HG03558 (cell line): ENCODE results near the gene PNMA8C.
"Not testable (repeated sequence)": the region's sequence is repeated elsewhere in the genome, so short reads cannot be mapped to it uniquely, and the experiment has no call there.

ENCODE experiments used
- ATAC-seq: cut with Tn5 transposase; IDR thresholded peaks from one replicate; pipeline ENCODE4 v1.9.1; 2021; ENCODE audit warnings: moderate number of reproducible peaks; ENCODE audit not compliant: unreplicated experiment; ENCODE audit errors: extremely low read depth

PNMA8C gene

DNA sequence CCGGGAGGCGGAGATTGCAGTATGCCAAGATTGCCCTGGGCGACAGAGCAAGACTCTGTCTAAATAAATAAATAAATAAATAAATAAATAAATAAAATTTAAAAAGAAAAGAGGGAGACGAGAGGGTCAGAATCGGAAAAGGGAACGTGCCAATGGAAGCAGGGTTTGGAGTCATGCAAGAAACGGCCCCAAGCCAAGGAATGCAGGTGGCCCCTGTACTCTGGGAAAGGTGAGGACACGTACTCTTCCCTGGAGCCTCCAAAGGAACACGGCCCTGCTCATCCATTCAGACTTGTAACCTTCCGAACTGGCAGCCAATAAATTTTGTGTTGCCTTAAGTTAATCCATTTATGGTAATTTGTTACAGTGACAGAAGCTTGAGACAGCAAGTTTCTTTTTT lies 19.9 kb upstream of the PNMA8C start:
- ATAC-seq, result no peak

DNA sequence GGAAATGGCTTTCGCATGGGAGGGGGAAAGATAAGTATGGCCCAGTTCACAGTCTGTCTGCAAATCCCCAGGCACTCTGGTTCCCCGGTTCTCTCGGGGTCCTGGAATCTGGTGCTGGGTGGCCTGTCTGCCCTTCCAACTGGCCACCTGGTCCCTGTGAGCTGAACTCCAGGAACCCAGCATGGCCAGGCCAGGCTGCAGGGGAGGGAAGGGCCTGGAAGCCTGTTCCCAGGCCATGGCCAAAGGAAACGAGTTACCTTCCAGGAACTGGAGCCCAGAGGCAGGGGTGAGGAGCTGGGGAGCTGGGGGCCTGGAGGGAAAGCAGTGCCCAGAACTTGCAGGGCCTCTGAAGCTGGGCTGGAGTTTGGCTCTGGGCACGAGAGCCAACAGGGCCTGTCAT lies 19.1 kb upstream of the PNMA8C start:
- ATAC-seq, result no peak

DNA sequence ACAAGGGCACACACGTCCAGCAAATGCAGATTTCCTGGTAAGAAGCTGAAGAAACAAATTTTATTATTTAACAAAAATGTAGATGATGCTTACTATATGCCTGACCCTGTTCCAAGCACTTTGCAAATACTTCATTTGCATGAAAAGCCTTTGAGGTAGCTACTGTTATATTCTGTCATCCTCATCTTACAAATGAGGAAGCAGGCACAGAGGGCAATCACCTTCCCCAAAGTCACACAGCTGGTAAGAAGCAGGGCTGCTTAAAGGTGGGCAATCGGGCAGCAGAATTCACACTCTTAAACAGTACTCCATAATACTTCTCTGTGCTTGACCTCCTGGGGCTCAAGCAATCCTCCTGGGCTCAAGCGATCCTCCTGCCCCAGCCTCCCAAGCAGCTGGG lies 18.3 kb upstream of the PNMA8C start:
- ATAC-seq, result no peak

DNA sequence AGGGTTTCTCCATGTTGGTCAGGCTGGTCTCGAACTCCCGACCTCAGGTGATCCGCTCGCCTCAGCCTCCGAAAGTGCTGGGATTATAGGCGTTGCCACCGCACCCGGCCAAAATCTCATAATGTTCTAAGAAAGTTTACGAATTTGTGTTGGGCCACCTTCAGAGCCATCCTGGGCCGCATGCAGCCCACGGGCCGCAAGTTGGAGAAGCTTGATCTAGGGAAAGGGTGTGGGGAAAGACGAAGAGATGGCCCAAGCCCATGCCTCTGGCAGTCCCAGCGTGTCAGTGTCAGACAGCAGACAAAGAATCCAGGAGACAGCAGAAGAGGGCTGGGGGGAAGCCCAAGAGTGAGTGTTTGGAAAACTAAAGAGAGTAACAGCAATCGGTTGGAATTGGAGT lies 17.3 kb upstream of the PNMA8C start:
- no peak for ATAC-seq

DNA sequence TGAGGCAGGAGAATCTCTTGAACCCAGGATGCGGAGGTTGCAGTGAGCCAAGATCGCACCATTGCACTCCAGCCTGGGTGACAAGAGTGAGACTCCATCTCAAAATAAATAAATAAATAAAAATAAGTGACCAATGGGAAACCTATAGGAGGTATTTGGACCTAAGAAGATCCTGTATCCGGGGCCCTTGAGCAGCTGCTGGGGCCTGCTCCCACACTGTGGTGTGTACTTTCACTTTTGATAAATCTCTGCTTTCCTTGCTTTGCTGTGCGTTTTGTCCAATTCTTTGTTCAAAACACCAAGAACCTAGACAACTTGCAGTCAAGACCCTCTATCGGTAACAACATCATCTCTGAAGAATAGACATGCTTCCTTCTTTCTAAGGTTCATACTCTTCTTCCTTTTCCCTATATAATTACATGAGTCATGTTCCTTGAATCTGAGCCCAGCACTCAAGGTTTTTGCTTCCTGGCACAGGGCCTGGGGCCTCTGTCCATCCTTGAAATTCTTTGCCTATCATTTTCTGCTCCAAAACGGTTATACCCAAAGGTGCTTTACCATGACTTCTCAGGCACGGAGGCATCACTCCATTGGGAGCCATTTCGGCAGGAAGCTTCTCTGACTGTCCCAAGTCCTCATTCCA lies 14.2 kb upstream of the PNMA8C start:
- ATAC-seq, result no peak

DNA sequence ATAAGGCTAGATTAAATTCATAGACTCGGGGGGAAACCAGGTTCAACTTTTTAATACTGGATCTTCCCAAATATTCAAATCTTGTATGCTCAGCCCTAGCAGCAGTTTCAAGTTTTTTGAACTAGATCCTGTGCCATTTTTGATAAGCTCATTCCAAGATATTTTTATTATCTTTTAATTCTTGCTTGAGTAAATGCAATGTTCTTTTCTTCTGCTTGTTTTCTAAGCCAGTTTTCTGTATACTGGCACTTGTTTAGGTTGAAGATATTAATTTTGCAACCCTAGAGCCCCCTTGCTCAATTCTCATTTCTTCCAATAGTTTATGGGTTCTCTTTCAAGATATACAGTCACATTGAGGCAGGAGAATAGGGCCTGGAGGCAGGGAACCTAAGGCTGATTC lies 13.1 kb upstream of the PNMA8C start:
- ATAC-seq, result no peak

DNA sequence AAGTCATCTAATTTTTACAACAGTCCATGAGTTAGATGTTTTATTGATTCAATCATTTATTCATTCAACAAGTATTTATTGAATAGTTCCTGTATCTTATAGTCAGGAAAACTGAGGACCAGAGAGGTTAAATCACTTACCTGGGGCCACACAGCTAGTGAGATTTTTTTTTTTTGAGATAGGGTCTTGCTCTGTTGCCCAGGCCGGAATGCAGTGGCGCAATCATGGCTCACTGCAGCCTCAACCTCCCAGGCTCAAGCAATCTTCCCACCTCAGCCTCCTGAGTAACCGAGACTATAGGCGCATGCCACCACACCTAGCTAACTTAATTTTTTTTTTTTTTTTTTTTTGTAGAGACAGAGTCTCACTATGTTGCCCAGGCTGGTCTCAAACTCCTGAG lies 7.0 kb upstream of the PNMA8C start:
- ATAC-seq, result not testable (repeated sequence)

DNA sequence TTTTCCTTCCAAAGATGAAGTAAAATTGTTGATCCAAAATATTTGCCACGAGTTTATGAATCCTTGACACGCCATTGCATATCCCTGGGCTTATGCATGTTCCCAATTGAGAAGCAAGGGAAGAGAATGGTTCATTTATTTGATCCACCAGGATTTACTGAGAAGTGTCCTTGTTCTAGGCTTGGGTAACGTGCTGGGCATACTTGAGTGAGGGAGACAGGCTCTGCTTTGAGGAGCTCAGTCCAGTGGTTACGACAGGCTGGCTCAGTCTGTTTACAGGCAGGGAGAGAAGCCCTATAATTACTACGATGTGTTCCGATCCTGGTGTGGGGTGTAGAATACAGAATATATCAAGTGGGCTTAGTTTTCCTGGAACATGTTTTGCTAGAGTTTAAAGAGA lies 6.3 kb upstream of the PNMA8C start:
- no peak for ATAC-seq

DNA sequence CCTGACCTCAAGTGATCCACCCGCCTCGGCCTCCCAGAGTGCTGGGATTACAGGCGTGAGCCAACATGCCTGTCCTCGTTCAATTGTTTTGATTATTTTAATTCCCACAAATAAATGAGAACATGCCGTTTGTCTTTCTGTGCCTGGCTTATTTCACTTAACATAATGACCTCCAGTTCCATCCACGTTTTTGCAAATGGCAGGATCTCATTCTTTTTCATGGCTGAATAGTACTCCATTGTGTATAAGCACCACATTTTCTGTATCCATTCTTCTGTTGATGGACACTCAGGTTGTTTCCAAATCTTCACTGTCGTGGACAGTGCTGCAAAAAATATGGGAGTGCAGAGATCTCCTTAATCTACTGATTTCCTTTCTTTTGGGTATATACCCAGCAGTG lies 4.7 kb upstream of the PNMA8C start:
- not testable (repeated sequence) for ATAC-seq

DNA sequence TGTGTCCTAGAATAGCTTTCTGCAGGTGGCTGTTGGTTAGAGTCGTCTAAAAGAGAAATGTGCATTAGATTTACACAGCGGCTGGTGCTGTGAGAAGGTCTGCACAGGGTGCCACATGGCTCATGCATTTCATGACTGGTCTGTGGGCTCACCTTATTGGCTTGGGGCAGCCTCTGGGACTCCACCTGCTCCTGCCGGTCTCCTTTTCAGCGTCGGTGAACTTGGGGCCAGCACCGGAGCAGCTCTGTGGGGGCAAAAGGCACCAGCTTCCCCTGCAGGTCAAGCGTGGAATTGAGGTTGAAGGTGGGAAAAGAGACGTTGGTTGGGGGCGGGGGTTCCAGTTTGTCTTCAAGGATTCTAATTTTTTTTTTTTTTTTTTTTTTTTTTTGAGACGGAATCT lies 3.1 kb upstream of the PNMA8C start:
- ATAC-seq, result no peak

DNA sequence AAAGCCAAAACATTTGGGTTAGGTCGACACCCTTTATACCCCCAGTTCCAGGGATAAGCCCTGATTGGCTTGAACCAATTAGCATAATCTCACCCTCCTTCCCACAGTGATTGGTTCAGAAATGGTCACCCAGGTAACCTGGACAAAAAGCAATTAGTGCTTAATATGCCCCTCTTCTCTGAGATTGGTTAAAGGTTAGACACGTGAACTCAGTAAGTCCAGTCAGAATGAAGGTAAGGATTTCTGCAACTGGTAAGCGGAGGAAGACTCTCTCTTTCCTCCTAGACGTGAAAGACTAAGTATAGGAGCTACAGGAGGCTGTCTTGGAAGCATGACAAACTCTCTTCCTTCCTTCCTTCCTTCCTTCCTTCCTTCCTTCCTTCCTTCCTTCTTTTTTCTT lies 1.3 kb upstream of the PNMA8C start:
- ATAC-seq, result no peak

DNA sequence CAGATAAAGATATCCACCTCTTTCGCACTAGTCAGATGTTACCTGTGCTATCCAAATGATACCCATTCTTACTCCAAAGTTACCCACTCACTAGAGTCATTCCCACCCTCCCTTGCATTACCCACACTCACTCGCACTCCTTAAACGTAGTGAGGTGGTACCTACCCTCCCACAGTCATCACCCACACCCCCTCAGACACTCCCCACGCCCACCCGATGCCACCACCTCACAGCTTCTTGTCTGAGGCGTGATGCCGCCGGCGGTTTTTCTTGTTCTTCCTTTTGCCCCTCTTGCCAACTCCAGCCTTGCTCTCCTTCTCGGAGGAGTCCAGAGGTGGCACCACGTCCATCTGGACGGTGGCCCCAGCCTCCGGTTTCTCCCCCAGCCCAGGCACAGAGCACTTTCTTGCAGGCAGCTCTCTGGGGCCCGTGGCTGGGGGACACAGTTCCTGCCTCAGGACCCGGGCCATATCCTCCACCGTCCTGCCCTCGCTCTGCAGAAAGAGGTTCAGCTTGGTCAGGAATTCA lies 1.2 kb downstream of the PNMA8C start:
- no peak for ATAC-seq

DNA sequence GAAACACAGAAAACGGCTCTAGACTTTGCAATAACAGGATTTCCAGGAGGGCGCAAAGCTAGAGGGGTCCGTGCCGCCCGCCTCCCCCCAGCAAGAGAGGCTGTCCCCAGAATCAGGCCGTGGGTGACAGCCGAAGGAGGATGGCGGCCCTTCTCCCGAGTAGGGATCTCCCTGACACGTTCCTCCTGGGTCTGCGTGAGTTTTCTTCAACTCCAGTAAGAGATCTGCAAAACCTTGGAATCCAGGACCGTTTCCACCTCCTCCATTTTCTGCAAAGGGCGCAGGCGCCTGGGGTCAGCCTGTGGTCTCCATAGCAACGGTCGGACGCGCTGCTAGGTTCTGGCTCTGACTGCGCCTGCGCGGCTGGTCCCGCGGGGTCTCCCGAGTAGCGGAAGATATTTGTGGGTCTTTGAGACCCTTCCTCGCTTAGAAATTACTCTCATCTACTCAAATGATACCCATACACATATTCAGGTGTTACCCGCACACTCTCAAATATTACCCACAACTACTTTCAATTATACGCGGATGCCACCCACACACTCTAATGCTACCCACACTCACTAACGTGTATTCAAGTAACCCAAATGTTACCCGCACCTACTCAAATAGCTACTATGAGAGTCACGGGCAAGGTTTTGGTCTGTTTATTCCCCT lies 2.1 kb downstream of the PNMA8C start:
- ATAC-seq, result no peak

DNA sequence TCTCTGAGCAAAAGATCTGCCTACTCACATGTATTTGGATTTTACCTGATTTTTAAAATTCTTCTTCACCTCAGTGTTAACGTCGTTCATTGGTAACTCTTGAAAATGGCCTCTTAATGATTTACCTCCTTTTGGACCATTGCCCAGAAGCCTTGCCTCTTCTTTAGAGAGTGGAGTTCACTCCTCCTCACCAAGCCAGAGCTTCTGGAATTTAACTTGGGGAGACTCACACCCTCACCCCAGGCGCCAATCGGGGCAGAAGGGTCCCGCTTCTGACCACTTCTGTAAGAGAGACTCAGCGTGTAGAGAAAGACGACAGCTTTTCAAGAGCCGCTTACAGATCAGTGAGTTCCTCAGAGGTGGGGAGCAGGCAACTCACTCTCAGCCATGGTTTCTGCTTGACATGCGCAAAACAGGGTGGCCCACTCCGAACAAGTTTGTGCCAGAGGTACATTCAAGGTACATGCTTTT lies 2.7 kb downstream of the PNMA8C start:
- ATAC-seq, result no peak

DNA sequence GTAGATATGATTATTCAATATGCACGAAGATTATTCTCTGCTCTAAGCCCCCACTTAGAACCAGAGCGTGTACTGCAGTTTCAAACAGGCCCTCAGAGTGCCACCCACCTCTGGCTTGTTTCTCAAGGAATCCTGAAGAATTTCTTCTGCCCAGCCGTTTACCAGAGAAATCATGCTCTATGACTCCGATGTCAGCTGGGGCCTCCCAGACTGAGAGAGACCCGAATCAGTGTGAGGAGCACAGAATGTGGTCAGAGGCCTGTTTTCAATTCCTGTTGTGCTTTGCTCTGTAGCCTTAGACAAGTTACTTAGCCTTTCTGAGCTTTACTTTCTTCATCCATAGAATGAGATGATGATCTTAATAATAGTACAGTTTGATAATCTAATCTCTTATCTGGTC lies 5.5 kb downstream of the PNMA8C start:
- ATAC-seq, result no peak

DNA sequence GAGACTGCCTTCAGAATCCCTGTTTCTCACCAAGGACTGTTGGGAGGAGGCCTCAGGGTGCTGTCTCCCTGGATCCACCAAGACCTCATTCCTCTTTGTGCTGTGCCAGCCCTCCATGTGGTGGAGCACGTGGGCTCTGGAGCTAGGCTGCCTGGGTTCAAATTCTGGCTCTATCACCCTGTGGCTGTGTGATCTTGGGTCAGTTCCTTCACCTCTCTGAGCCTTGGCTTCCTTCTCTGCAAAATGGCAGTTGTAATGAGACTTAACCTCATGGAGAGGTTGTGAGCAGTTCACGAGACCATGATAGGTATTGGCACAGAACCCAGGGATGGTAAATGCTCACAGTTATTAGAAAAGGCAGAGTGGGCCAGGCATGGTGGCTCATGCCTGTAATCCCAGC lies 6.4 kb downstream of the PNMA8C start:
- no peak for ATAC-seq

DNA sequence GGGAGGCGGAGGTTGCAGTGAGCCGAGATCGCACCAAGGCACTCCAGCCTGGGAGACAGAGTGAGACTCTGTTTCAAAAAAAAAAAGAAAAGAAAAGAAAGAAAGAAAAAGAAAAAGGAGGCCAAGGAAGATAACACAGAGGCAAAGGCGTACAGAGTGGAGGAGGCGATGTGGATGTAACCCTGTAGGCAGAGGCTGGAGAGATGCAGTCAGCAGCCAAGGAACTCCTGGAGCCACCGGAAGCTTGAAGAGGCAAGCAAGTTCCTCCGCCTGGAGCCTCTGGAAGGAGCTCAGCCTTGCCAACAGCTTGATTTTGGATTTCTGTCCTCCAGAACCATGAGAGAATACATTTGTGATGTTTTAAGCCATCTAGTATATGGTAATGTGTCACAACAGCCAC lies 8.7 kb downstream of the PNMA8C start:
- no peak for ATAC-seq

DNA sequence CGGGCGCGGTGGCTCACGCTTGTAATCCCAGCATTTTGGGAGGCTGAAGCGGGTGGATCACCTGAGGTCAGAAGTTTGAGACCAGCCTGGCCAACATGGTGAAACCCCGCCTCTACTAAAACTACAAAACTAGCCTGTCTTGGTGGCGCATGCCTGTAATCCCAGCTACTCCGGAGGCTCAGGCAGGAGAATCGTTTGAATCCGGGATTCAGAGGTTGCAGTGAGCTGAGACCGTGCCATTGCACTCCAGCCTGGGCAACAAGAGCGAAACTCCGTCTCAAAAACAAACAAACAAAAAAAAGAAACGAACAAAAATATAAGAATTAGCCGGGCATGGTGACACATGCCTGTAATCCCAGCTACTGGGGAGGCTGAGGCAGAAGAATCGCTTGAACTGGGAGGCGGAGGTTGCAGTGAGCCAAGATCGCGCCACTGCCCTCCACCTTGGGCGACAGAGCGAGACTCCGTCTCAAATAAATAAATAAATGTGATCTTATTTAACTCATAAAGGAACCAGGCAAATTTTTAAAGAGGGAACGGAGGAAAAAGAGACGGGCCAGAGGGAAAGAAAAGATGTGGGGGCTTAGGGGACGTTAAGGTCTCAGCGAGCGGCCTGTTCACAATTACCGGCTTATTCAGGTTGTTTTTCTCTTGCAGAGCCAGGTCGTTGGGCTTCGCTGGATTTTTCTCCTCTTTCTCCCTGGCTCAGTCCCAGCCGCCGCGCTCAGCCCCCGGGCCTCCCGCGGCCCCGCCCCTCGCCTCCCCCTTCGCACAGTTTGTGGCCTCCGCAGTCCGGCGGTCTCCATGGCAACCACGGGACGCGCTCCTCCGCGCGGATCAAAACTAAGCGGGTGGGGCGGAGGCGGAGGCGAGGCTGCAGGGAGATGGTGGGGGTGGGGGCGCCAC lies 12.7 kb downstream of the PNMA8C start:
- not testable (repeated sequence) for ATAC-seq

DNA sequence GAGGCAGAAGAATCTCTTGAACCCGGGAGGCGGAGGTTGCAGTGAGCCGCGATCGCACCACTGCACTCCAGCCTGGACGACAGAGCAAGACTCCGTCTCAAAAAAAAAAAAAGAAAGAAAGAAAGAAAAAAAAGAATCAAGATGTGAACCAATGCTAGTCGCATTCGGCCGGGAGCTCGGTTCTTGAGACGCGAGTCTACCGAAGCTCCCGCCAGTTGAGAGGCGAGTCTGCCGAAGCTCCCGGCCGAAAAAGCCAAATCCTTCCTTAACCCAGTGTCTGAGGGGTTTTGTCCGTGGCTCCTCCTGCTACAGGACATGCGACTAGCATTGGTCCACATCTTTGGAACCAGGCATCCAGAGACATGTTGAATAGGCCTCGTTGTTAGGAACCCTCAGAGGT lies 13.8 kb downstream of the PNMA8C start:
- ATAC-seq, result not testable (repeated sequence)

DNA sequence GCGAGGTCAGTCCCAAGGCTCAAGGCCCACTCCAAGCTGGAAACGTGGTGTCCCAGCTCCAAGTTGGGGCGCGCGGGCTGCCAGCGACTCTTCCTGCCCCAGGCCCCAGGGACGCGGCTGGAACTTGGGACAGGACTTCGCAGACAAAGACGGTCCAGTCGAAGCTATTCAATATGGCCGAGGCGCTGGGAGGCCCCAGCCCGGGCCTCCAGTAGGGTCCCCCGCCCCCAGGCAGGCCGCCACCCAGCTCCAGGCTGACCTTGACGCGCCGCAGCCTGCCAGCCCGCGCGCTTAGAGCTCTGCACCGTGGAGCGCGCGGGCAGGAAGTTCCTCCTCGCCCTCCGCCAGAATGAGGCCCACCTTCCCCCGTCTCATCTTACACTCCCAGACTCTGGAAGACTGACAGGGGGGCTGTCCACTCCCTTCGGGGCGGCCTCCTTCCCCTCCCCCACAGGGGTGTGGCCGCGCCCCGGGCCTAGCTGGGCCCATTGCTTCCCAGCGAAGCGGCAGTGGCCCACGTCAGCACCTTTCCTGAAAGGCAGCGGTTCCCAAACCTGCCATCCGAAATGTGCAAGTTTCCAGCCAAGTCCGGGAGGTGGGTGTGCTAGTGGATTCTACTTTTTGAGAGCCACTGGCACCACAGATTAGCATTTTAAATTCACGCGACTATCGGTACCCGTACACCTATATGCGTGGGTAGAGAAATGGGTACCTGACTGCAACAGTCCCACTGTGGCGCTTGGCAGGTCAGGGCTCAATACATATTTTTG lies 15.3 kb downstream of the PNMA8C start, which contains the start of gene CCDC8:
CCDC8 (minus strand) TSS at position 303 of the 770 bp plus-strand sequence. CDS start 754 bp downstream, outside the sequence.
- no peak for ATAC-seq
